ENCODE results near the gene TRIOBP. TPM values are rescaled to one million over a fixed set of nuclear protein-coding genes. Genes with fewer than 3 reads are reported as not detected.
A peak's percentile ranks its signal among the peaks of the same experiment; 100 is the strongest.

TRIOBP gene
- total RNA-seq, 1 donor from 2014 or later, result 42.9 TPM

DNA sequence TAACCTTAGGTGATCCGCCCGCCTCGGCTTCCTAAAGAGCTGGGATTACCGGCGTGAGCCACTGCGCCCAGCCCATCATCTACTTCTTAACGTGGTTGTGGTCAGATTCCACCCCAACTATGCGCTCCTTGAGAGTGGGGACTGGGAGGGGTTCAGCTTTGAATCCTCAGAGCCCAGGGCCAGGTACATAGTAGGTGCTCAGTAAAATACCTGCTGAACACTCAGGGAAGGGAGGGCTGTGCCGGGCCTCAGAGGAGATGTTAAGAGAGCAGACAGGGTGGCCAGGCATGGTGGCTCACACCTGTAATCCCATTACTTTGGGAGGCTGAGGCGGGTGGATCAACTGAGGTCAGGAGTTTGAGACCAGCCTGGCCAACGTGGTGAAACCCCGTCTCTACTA is 22.6 kb upstream of the TRIOBP start:
- Mint-ChIP-seq H3K9me3 (no peaks in the 10 kb centered on the region), H3K4me3 (no peak overlapping the region), H3K36me3 (peaks cover 3% of the 10 kb centered on the region), H3K4me1 (ENCODE audit: unreplicated experiment) (peaks cover 8% of the 10 kb centered on the region), H3K27me3 (no peaks in the 10 kb centered on the region), H3K27ac (peak overlapping the region; percentile 34)
- DNase-seq (ENCODE audit: extremely low spot score, unreplicated experiment), result no peak
- TF ChIP-seq, protein P1, sequence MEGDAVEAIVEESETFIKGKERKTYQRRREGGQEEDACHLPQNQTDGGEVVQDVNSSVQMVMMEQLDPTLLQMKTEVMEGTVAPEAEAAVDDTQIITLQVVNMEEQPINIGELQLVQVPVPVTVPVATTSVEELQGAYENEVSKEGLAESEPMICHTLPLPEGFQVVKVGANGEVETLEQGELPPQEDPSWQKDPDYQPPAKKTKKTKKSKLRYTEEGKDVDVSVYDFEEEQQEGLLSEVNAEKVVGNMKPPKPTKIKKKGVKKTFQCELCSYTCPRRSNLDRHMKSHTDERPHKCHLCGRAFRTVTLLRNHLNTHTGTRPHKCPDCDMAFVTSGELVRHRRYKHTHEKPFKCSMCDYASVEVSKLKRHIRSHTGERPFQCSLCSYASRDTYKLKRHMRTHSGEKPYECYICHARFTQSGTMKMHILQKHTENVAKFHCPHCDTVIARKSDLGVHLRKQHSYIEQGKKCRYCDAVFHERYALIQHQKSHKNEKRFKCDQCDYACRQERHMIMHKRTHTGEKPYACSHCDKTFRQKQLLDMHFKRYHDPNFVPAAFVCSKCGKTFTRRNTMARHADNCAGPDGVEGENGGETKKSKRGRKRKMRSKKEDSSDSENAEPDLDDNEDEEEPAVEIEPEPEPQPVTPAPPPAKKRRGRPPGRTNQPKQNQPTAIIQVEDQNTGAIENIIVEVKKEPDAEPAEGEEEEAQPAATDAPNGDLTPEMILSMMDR (conservative IDR thresholded peaks at IDR 0.05), result no peak

DNA sequence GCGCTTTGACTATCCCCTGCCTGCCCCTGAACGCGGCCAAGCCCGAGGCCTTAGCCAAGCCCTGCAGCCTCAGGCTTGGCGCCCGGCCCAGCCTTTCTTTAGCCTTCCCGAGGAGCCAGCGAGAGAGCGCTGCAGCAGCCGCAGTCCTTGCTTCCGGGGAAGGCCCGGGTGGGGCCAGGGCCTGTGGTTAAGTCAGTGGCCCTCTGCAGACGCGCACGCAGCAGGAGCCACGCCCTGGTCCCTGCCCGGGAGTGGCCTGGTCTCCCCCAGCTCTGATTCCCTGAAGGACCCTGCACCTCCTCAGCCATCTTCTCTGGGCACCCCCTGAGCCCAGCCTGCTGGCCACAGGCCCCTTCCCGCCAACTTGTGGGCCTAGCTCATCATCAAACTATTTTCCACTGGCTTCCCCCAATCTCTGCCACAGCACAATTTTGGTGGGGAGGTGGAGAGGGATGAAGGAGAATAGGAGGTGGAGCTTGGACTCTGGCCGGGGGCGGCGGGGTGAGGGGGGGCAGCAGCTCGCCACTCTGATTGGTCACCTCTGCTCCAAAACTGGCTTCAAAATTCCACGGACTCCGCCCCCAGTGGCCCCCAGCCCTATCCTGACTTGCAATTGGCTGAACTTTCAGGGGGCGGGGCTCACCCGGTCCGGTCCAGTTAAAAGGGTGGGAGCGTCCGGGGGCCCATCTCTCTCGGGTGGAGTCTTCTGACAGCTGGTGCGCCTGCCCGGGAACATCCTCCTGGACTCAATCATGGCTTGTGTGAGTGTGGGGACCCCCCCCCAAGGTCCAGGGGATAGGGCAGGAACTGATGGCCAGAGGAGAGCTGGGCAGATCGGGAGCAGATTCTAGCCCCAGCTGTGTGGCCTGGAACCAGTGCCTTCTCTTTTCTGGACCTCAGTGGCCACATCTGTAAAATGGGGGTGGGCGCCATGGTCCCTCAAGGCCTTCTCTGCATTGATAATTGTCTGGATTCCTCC is 21.6 kb upstream of the TRIOBP start, which contains the start of gene LGALS1:
TSS of gene LGALS1 (plus strand) at position 686 of the 979 bp plus-strand sequence. CDS start at position 753, 67 bp downstream.
- Mint-ChIP-seq H3K9me3 (no peaks in the 10 kb centered on the region), H3K4me3 (peak within 1 kb of the TSS; percentile 83), H3K27me3 (no peaks in the 10 kb centered on the region), H3K27ac (peak within 1 kb of the TSS; percentile 55), H3K4me1 (ENCODE audit: unreplicated experiment) (peaks cover 8% of the 10 kb centered on the region), H3K36me3 (no peaks in the 10 kb centered on the region)
- DNase-seq (ENCODE audit: extremely low spot score, unreplicated experiment), result no peak
- TF ChIP-seq, protein P1 (conservative IDR thresholded peaks at IDR 0.05), result no peak

DNA sequence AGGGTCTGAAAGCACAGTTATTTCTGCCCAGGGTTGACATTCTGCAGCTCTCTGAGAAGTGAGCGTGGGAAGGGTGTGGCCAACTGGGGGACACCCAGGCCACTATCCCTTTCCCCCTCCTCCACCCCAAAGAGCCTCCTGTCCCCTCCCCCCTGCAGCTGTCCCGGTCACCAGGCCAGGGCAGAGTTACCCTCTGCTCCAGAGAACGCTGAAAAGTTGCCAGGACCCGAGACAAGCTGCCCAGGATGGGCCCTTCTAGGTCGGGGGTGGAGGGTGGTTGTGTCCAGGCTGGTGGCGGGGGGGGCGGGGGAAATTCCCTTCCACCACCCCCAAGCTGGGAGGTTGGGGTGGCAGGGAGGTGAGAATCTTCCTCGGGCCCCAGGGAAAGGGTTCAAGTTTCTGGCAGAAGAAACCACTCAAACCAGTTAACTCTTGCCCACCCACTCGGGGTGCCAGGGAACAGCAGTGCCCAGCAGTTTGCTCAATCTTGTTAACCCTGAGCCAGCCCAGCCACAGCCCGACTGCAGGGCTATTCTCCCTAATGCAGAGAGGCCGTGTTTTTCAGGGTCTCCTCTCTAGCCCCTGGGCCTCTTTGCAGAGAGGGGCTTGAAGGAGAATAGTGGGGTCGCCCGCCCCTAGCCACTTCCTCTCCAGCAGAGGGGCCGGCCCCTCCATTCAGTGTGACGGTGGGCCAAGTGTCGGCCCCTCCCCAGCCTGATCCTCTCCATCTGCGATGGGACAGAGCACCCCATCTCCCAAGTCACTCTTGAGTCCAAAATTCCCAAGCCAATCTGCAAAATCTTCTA is 20.7 kb upstream of the TRIOBP start:
- DNase-seq (ENCODE audit: extremely low spot score, unreplicated experiment), result no peak
- TF ChIP-seq, protein P1 (conservative IDR thresholded peaks at IDR 0.05), result no peak
- no peaks in the 10 kb centered on the region for H3K9me3 Mint-ChIP-seq
- H3K27me3 Mint-ChIP-seq, result no peaks in the 10 kb centered on the region
- peak overlapping the region; percentile 83 for H3K4me3 Mint-ChIP-seq
- peak overlapping the region; percentile 55 for H3K27ac Mint-ChIP-seq
- H3K36me3 Mint-ChIP-seq, result no peaks in the 10 kb centered on the region
- H3K4me1 Mint-ChIP-seq (ENCODE audit: unreplicated experiment), result peaks cover 10% of the 10 kb centered on the region

DNA sequence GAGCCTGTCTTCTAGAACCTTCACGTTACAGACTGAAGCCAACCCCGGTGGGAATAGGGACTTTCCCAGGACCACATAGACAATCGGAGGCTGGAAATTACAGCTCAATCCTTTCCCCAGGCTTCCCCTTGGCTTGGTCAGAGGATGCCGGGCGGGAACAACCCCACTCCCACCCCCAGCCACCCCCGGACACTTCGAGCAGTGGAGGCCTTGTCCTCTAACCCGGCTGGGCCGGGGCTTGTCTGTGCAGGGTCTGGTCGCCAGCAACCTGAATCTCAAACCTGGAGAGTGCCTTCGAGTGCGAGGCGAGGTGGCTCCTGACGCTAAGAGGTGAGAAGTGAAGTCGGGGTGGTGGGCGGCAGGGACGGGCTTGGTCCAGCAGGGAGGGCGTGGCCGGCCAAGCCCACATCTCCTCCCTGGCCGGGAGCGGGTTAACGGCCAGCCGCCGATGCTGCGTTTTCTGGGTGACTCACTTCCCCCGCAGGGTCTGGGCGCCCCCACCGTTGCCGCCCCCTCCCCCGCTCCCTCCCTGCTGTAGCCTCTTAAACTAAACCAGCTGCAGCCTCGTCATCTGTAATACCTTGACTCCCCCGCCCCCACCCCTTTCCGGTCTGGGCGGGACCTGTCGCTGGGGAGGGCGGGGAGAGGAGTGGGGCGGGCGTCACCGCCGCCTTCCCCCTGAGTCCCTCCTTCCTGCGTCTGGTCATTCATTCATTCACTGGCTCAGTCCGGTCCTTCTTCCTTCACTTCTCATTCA is 19.9 kb upstream of the TRIOBP start:
- H3K36me3 Mint-ChIP-seq, result no peaks in the 10 kb centered on the region
- no peaks in the 10 kb centered on the region for H3K27me3 Mint-ChIP-seq
- H3K4me1 Mint-ChIP-seq (ENCODE audit: unreplicated experiment), result peaks cover 17% of the 10 kb centered on the region
- H3K4me3 Mint-ChIP-seq, result peak overlapping the region; percentile 86
- peak; percentile 78 for DNase-seq (ENCODE audit: extremely low spot score, unreplicated experiment)
- H3K9me3 Mint-ChIP-seq, result no peaks in the 10 kb centered on the region
- TF ChIP-seq, protein P1 (conservative IDR thresholded peaks at IDR 0.05), result no peak
- peak overlapping the region; percentile 74 for H3K27ac Mint-ChIP-seq

DNA sequence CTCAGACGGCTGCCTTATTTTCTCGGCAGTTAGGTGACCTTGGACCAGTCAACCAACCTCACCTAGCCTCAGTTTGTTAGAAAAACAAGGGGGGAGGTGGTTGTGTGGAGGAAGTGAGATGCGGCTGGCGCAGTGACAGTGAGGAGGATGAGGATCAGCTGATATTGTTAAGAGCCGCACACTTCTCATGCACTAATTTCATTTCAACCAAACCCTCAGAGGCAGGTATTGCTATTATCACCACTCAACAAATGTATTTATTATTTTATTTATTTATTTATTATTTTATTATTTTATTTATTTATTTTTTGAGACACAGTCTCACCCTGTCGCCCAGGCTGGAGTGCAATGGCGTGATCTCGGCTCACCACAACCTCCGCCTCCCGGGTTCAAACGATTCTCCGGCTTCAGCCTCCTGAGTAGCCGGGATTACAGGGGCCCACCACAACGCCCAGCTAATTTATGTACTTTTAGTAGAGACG is 19.3 kb upstream of the TRIOBP start:
- TF ChIP-seq, protein P1 (conservative IDR thresholded peaks at IDR 0.05), result no peak
- DNase-seq (ENCODE audit: extremely low spot score, unreplicated experiment), result no peak
- H3K4me1 Mint-ChIP-seq (ENCODE audit: unreplicated experiment), result peaks cover 17% of the 10 kb centered on the region
- no peaks in the 10 kb centered on the region for H3K27me3 Mint-ChIP-seq
- peak overlapping the region; percentile 86 for H3K4me3 Mint-ChIP-seq
- peak overlapping the region; percentile 74 for H3K27ac Mint-ChIP-seq
- H3K36me3 Mint-ChIP-seq, result no peaks in the 10 kb centered on the region
- H3K9me3 Mint-ChIP-seq, result no peaks in the 10 kb centered on the region

Measured in type B pancreatic cell (in vitro differentiated cells).